Loucy (cell line): ENCODE data around the gene FLVCR2.

ENCODE experiments used
- H2AFZ ChIP-seq: fragments of 200-600 bp; sonication (generic); 2 replicates; pipeline ENCODE4 v1.6.0; 2016; ENCODE audit warnings: antibody characterized with exemption, mild to moderate bottlenecking, low read length, moderate library complexity
- H3F3A ChIP-seq: fragments of 200-600 bp; 2 replicates; pipeline ENCODE4 v1.6.0; 2016; ENCODE audit warnings: antibody characterized with exemption, low read depth, mild to moderate bottlenecking
- H3K27me3 ChIP-seq: fragments of 200-600 bp; sonication (generic); 2 replicates; pipeline ENCODE4 v1.6.1; 2014; ENCODE audit warnings: low read length, mild to moderate bottlenecking; ENCODE audit not compliant: insufficient read depth, poor library complexity, severe bottlenecking
- H3K36me3 ChIP-seq: fragments of 200-600 bp; sonication (generic); 2 replicates; pipeline ENCODE4 v1.6.1; 2016; ENCODE audit warnings: low read length; ENCODE audit not compliant: insufficient read depth
- H3K4me1 ChIP-seq: fragments of 200-600 bp; sonication (generic); 2 replicates; pipeline ENCODE4 v1.5.1; 2014; ENCODE audit warnings: low read length, mild to moderate bottlenecking; ENCODE audit not compliant: insufficient read depth, poor library complexity, severe bottlenecking
- H3K4me2 ChIP-seq: fragments of 200-600 bp; sonication (generic); 2 replicates; pipeline ENCODE4 v1.6.0; 2014; ENCODE audit warnings: antibody characterized with exemption, low read length, low read depth, mild to moderate bottlenecking; ENCODE audit not compliant: poor library complexity, severe bottlenecking
- H3K4me3 ChIP-seq: fragments of 200-600 bp; sonication (generic); 2 replicates; pipeline ENCODE4 v1.5.1; 2014; ENCODE audit warnings: low read length, mild to moderate bottlenecking, mixed read lengths; ENCODE audit not compliant: poor library complexity, severe bottlenecking
- H3K79me2 ChIP-seq: fragments of 200-600 bp; sonication (generic); 2 replicates; pipeline ENCODE4 v1.6.1; 2014; ENCODE audit warnings: low read length; ENCODE audit not compliant: insufficient read depth
- H3K9ac ChIP-seq: fragments of 200-600 bp; sonication (generic); 2 replicates; pipeline ENCODE4 v1.6.0; 2014; ENCODE audit warnings: mild to moderate bottlenecking, low read depth, low read length, moderate library complexity; ENCODE audit not compliant: poor library complexity, severe bottlenecking
- H3K9me2 ChIP-seq: fragments of 200-600 bp; sonication (generic); replicated peaks from 2 replicates; pipeline ENCODE4 v1.6.1; 2016; ENCODE audit warnings: low read depth, low read length, mixed read lengths
- H3K9me3 ChIP-seq: fragments of 200-600 bp; sonication (generic); 2 replicates; pipeline ENCODE4 v1.6.1; 2014; ENCODE audit warnings: mild to moderate bottlenecking, antibody characterized with exemption, low read length, low read depth; ENCODE audit not compliant: insufficient read depth
- H4K20me1 ChIP-seq: fragments of 200-600 bp; sonication (generic); 2 replicates; pipeline ENCODE4 v1.6.0; 2014; ENCODE audit warnings: antibody characterized with exemption, low read length, mild to moderate bottlenecking; ENCODE audit not compliant: insufficient read depth, poor library complexity, severe bottlenecking
- EZH2phosphoT487 ChIP-seq: fragments of 200-600 bp; IDR thresholded peaks from 2 replicates; pipeline ENCODE4 v1.6.1; 2018; ENCODE audit warnings: antibody characterized with exemption, mild to moderate bottlenecking, moderate library complexity, borderline replicate concordance
- TF ChIP-seq, protein P1 (sequence below): fragments of 200-600 bp; sonication (generic); conservative IDR thresholded peaks from 2 replicates; pipeline ENCODE4 v1.5.1; 2014; ENCODE audit warnings: mild to moderate bottlenecking, antibody characterized with exemption, low read length

FLVCR2 gene

DNA sequence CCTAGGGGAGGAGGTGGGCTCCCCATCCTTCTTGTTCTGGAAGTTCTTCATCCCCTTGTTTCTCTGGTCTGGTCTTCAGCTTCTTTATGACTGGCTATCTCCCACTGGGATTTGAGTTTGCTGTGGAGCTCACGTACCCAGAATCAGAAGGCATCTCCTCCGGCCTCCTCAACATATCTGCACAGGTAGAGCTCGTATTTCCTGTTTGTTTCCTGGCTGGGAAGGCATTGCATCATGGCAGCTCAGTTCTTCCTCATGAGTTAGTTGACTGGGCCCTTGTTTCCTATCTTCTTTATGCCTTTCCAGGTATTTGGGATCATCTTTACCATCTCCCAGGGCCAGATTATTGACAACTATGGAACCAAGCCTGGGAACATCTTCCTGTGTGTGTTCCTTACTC is 62.5 kb downstream of the FLVCR2 start:
- Histone ChIP-seq H3K36me3 (no peaks in the 10 kb centered on the region), H3K4me3 (no peak overlapping the region), H3K4me1 (no peaks in the 10 kb centered on the region), H3F3A (no peaks in the 10 kb centered on the region), H4K20me1 (no peaks in the 10 kb centered on the region), H2AFZ (no peak overlapping the region), H3K9me3 (no peaks in the 10 kb centered on the region), H3K79me2 (no peaks in the 10 kb centered on the region), H3K9ac (no peak overlapping the region), H3K9me2 (no peaks in the 10 kb centered on the region), H3K4me2 (no peak overlapping the region), H3K27me3 (no peaks in the 10 kb centered on the region)
- no peak for TF ChIP-seq EZH2phosphoT487
- TF ChIP-seq, protein P1, sequence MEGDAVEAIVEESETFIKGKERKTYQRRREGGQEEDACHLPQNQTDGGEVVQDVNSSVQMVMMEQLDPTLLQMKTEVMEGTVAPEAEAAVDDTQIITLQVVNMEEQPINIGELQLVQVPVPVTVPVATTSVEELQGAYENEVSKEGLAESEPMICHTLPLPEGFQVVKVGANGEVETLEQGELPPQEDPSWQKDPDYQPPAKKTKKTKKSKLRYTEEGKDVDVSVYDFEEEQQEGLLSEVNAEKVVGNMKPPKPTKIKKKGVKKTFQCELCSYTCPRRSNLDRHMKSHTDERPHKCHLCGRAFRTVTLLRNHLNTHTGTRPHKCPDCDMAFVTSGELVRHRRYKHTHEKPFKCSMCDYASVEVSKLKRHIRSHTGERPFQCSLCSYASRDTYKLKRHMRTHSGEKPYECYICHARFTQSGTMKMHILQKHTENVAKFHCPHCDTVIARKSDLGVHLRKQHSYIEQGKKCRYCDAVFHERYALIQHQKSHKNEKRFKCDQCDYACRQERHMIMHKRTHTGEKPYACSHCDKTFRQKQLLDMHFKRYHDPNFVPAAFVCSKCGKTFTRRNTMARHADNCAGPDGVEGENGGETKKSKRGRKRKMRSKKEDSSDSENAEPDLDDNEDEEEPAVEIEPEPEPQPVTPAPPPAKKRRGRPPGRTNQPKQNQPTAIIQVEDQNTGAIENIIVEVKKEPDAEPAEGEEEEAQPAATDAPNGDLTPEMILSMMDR, result no peak

DNA sequence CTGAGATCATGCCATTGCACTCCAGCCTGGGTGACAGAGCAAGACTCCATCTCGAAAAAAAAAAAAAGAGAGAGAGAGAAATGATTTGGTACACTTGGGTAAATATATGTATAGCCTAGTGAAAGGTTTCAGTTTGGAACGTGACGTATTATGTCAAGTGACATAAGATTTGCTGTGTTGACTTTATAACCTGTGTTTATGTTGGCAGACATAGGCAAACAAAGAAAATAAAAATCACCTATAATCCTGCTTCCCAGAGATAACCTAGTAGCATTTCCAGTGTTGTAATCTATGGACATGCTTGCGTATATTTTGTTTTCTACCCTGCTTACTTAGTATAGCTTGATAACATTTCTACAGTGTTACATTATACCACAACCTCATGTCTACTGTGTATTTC is 65.6 kb downstream of the FLVCR2 start:
- H3K4me1 ChIP-seq, result no peaks in the 10 kb centered on the region
- H3K27me3 ChIP-seq, result no peaks in the 10 kb centered on the region
- no peaks in the 10 kb centered on the region for H3K9me3 ChIP-seq
- no peaks in the 10 kb centered on the region for H3K9me2 ChIP-seq
- no peak overlapping the region for H2AFZ ChIP-seq
- H3K4me2 ChIP-seq, result no peak overlapping the region
- TF ChIP-seq EZH2phosphoT487, result no peak
- TF ChIP-seq, protein P1, result no peak
- no peaks in the 10 kb centered on the region for H3K79me2 ChIP-seq
- H4K20me1 ChIP-seq, result no peaks in the 10 kb centered on the region
- H3F3A ChIP-seq, result no peaks in the 10 kb centered on the region
- H3K4me3 ChIP-seq, result no peak overlapping the region
- no peak overlapping the region for H3K9ac ChIP-seq
- H3K36me3 ChIP-seq, result peaks cover 6% of the 10 kb centered on the region; the same call in 1 of the 2 replicates

DNA sequence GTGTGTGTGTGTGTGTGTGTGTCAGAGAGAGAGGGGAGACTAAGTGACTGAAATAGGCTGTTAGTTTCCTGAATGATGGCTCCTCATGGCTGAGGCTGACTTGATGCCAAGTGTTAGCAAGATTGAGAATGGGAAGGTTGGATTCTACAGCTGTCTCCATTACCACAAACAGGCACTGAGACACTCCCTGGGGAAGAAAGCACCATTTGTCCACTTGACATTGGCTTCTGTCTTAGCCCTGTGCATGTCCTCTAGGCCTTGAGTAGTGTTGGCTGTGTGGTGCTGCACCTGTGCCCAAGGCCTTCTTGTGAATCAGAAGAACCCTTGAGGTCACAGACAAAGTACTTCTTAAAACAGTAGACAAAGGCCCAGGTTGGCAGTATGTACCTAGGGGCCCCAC is 66.6 kb downstream of the FLVCR2 start:
- H3K4me1 ChIP-seq, result no peaks in the 10 kb centered on the region
- H3K27me3 ChIP-seq, result no peaks in the 10 kb centered on the region
- H3K36me3 ChIP-seq, result peaks cover 16% of the 10 kb centered on the region; the same call in 1 of the 2 replicates
- no peaks in the 10 kb centered on the region for H3K9me3 ChIP-seq
- no peak overlapping the region for H3K4me2 ChIP-seq
- H3F3A ChIP-seq, result no peaks in the 10 kb centered on the region
- H4K20me1 ChIP-seq, result no peaks in the 10 kb centered on the region
- no peak overlapping the region for H3K4me3 ChIP-seq
- no peaks in the 10 kb centered on the region for H3K9me2 ChIP-seq
- no peak overlapping the region for H3K9ac ChIP-seq
- TF ChIP-seq, protein P1, result no peak
- TF ChIP-seq EZH2phosphoT487, result no peak
- no peaks in the 10 kb centered on the region for H3K79me2 ChIP-seq
- no peak overlapping the region for H2AFZ ChIP-seq
